ENCODE measurements around the gene SYN1.

GRCh38 chrX:47570794-47571193 is 48.9 kb downstream of the SYN1 start:
- no peak for TF ChIP-seq CTCF (IDR thresholded peaks at IDR 0.05; ENCODE audit: low read depth, low read length)
- no peak for TF ChIP-seq EZH2phosphoT487 (IDR thresholded peaks at IDR 0.05; ENCODE audit: low read depth)
